Ectodermal cell (in vitro differentiated cells): ENCODE measurements around the gene HIVEP1.
A peak's percentile ranks its signal among the peaks of the same experiment; 100 is the strongest.

Experiments used
- H3K27ac ChIP-seq: 2 replicates; pipeline ENCODE4 v1.7.0; 2013; ENCODE audit warnings: mild to moderate bottlenecking, low read depth, low read length; ENCODE audit not compliant: insufficient read depth, poor library complexity, severe bottlenecking
- H3K27me3 ChIP-seq: 2 replicates; pipeline ENCODE4 v1.7.0; 2013; ENCODE audit warnings: mild to moderate bottlenecking, low read length; ENCODE audit not compliant: insufficient read depth, control insufficient read depth, poor library complexity, severe bottlenecking
- H3K36me3 ChIP-seq: one replicate; pipeline ENCODE4 v1.7.0; 2013; ENCODE audit warnings: low read length; ENCODE audit not compliant: control insufficient read depth, insufficient read depth
- H3K4me1 ChIP-seq: one replicate; pipeline ENCODE4 v1.7.0; 2013; ENCODE audit warnings: low read length; ENCODE audit not compliant: control insufficient read depth, insufficient read depth
- H3K4me3 ChIP-seq: 2 replicates; pipeline ENCODE4 v1.7.0; 2013; ENCODE audit warnings: low read depth, low read length, control low read depth; ENCODE audit not compliant: insufficient read depth
- H3K9me3 ChIP-seq: 2 replicates; pipeline ENCODE4 v1.7.0; 2013; ENCODE audit warnings: mild to moderate bottlenecking, low read length, moderate library complexity; ENCODE audit not compliant: control insufficient read depth
- WGBS, 2 experiments: methylation state at CpG; one replicate each; pipeline ENCODE4 v1.1.7; 2013; ENCODE audit warnings: missing lambda C conversion rate in 2 of 2; 5-methylcytosine and 5-hydroxymethylcytosine counted together

Gene HIVEP1

DNA sequence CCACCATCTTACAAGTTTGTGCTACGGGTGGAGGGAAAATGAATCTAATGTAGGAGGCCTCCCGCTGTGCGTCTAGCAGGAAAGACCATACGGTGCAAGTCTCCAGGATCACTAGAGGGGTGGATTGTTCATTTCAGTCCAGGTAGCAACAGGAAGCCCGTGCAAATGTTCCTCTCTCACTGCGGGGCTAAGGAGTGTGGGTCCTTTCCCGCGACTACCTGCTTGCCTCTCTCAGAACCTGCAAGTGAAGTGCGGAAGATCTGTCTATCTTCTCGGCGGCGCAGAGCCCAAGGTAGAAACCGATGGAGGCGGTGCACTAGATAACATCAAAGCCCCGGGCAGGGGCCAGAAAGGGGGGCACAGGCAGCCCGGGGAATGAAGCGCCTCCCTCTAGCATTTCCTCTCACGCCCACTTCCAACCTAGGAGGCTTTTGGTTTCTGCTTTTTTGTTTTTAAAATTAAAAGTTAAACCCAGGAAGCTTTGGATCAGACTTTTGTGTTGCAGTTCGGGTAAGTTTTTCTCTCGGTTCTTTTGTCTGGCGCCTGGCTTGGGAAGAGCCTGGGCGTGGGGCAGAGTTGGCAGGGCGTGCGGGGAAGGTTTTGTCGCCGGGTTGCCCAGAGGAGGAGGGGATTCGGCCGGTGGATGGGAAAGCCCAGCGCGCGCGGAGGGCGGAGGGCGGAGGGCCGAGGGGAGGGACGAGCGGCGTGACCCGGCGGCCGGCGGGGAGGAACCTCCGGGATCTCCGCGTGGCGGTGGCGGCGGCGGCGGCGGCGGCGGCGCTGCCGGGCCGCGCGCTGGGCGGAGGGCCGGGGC is 3.5 kb upstream of the HIVEP1 start:
- 1% methylated on average over 58 to 60 of the region's 60 CpGs for WGBS, 2 experiments
- peak overlapping the region; percentile 71 for H3K4me3 ChIP-seq
- peaks cover 17% of the 10 kb centered on the region for H3K4me1 ChIP-seq
- H3K27ac ChIP-seq: peak overlapping the region; percentile 85
- H3K36me3 ChIP-seq: no peaks in the 10 kb centered on the region
- no peaks in the 10 kb centered on the region for H3K9me3 ChIP-seq
- peaks cover 14% of the 10 kb centered on the region for H3K27me3 ChIP-seq

DNA sequence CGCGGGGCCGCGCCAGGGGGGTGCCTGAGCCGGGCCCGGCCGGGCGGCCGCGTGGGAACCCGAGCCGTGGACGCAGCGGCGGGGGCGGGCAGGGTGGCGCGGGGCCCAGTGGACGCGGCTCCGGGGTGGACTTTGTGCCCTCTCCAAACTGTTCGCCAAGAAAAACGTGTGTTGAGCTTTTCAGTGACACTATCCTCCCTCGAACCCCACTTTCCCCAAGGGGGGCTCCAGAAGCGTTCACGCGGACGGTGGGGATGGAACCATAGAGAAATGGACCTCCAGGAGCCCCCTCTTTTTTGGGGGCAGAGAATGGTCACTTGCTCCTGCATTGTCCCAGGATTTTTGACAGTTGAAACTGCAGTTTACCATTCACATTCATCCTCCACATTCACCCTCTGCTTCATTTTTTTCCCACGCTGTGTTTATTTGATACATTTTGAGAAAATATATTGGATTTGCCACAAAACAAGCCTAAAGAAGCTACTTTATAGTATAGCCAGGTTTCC is 2.9 kb upstream of the HIVEP1 start:
- Histone ChIP-seq H3K27ac (no peak overlapping the region), H3K4me1 (peaks cover 17% of the 10 kb centered on the region)
- 1% methylated on average over 28 to 29 of the region's 29 CpGs for WGBS, 2 experiments

DNA sequence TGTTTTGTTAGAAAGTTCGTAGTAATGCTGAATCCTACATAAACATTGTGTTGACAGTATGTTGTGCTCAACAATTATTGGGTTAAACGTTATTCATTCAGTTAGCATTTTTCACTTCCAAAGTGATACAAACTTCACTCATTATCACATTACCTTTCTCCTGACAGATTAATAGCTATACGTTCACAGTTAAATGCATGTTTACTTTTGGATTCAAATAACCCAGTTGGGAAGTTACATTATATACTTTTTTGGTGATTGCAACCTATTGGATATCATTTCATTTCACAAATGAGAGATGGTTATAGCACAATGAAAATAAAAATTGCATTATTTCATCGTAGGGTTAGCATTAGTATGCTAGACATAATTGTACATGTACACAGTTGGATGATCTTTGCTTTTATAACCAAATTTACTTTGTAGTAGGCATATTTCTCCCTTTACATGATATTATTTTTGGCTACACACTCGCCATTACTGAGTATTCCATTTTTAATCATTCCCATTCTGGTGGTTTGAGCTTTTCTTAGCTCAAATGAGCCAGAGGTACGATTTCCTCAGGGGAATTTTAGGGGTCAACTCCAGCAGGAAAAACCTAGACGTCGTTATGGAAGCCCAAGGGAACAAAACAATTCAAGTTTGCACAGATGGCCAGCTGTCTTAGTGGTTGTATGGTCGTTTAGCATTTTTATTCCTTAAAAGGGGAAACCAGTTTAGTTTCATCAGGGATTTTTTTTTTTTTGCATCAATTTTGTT is 2.1 kb upstream of the HIVEP1 start:
- peak overlapping the region; percentile 74 for H3K4me3 ChIP-seq
- no peaks in the 10 kb centered on the region for H3K9me3 ChIP-seq
- WGBS, 2 experiments: 6 to 20% methylated on average over 6 to 8 of the region's 9 CpGs
- H3K27me3 ChIP-seq: peaks cover 14% of the 10 kb centered on the region
- H3K4me1 ChIP-seq: peaks cover 17% of the 10 kb centered on the region
- H3K36me3 ChIP-seq: no peaks in the 10 kb centered on the region
- no peak overlapping the region for H3K27ac ChIP-seq

More for the DNA sequence above, 2.9 kb upstream of the HIVEP1 start:
- no peaks in the 10 kb centered on the region for H3K9me3 ChIP-seq
- H3K27me3 ChIP-seq: peaks cover 14% of the 10 kb centered on the region
- peak overlapping the region; percentile 71 for H3K4me3 ChIP-seq
- no peaks in the 10 kb centered on the region for H3K36me3 ChIP-seq

DNA sequence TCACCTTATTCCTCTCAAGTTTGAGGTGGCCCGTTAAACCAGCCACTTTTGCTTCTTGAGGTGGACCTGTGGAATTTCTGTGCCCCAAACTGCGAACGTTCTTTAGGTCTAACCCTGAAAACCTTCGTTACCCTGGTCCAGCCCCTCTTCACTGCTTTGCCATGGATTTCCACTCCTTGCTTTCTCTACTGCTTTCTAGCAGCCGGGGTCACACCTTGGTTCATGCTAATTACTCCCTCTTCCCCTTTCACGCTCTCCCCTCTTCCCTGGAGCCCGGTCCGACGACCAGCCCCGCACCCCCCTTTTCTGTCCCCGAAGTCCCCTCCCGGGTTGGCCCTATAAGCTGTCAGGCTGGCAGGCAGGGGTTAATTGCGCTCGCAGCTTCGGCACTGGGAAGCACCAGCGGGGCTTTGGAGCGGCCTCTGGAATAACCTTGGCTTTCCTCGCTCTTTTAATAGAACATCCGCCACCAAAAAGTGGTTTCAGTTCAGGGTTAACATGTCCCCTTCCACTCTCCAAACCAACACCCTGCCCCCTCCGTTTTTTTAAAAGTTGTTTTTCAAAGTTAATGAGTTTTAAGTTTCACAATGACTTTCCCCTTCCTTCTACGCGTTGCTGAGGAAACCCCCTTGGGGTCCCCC is 1.4 kb upstream of the HIVEP1 start:
- Histone ChIP-seq H3K4me1 (peaks cover 17% of the 10 kb centered on the region), H3K27ac (peak overlapping the region; percentile 78), H3K9me3 (no peaks in the 10 kb centered on the region), H3K4me3 (peak overlapping the region; percentile 74), H3K27me3 (peaks cover 14% of the 10 kb centered on the region), H3K36me3 (peaks cover 4% of the 10 kb centered on the region)
- 0 to 1% methylated on average over 19 of the region's 22 CpGs for WGBS, 2 experiments

DNA sequence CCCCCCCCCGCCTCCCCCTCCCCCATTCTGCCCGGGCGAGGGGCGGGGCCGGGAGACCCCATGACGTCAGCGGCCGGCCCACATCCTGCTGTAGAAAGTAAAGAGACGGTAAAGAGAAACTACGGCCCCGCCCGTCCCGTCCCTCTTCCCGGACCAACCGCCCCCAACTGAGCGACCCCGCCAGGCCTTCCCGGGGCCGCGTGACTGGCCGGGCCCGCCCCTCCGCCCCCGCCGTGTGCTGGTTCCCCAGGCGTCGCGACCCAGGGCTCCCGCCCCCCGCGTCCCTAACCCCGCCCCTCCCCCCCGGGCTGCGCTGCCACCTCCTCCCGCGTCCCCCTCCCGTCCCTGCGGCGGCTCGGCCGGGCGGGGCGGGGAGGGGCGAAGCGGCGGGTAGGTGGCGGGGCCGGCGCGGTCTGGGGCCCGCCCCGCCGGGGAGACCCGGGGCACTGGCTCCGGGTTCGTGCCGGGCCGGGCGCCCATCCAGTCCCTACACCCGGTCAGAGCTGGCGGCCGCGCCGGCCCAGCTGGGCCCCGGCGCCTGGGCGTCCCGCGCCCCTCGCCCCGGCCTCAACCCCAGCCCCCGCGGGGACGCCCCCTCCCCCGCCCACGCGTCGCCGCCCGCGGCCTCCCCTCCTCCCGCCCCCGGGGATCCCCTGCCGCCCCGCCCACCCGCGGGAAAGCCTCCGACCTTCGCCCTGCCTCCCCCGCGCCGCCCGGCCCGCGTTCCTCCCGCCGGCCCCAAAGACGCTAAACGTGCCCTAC is 655 bp upstream of the HIVEP1 start:
- no peaks in the 10 kb centered on the region for H3K9me3 ChIP-seq
- peaks cover 9% of the 10 kb centered on the region for H3K36me3 ChIP-seq
- H3K4me3 ChIP-seq: peak overlapping the region; percentile 74
- H3K27ac ChIP-seq: peak overlapping the region; percentile 36
- 0% methylated on average over 75 to 97 of the region's 99 CpGs for WGBS, 2 experiments
- peaks cover 14% of the 10 kb centered on the region for H3K27me3 ChIP-seq
- peaks cover 17% of the 10 kb centered on the region for H3K4me1 ChIP-seq

DNA sequence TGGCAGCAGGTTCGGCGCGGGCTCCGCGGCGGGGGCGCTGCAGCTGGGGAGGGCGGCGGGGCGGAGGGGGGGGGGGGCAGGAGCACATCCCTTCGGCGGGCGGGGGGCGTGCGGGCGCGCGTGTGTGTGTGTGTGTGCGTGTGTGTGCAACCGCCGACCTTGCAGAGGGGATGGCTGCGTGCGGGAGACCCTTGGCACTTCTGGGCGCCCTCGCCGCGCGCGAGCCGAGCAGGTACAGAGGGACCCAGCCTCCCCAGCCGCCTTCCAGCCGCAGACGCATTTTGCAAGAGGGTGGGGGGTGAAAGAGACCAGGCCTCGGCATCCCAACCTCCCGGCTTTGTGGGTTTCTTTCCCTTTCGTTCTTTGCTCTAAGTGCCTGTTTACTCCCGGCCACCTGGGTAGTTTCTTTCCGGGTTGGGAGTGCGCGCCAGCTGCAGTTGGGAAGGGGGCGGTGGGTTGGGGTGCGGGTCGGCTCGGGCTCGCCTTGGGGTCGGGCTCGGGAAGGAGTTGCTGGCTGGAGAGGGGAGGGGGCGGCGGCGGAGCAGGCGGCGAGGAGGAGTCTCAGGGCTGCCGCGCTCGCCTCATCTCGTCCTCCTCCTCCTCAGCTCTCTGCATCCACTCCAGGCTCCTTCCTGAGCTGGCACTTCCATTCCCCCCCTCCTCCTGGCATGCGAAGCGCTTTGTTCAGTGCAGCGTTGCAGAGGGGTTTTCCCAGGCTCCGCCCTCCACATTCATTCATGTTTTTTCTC is 620 bp downstream of the HIVEP1 start:
- H3K27me3 ChIP-seq: peaks cover 14% of the 10 kb centered on the region
- H3K4me1 ChIP-seq: peaks cover 14% of the 10 kb centered on the region
- H3K36me3 ChIP-seq: peaks cover 18% of the 10 kb centered on the region
- H3K9me3 ChIP-seq: no peaks in the 10 kb centered on the region
- peak overlapping the region; percentile 93 for H3K27ac ChIP-seq
- H3K4me3 ChIP-seq: peak overlapping the region; percentile 74
- 0% methylated on average over 49 to 50 of the region's 60 CpGs for WGBS, 2 experiments

DNA sequence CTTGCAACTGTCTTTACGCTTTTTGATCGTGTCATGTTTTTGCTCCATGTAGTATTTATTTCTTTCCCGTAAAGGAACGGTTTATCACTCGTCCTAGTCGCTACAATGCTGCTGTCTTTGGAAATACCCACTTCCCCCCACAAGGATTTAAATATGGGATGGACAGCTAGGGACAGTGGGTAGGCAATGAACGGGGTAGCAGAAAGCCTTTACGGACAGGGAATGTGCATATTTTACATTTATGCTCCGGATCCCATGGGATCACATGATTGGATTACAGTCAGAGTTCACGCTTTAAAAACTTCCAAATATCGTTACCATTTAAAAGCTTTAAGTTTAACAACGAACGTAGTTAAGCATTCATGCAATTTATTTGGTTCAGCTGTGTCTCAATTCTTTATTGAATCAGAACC is 1.2 kb downstream of the HIVEP1 start:
- Histone ChIP-seq H3K36me3 (peaks cover 18% of the 10 kb centered on the region), H3K4me3 (peak overlapping the region; percentile 74), H3K27me3 (peaks cover 14% of the 10 kb centered on the region), H3K4me1 (peaks cover 9% of the 10 kb centered on the region), H3K9me3 (no peaks in the 10 kb centered on the region), H3K27ac (peak overlapping the region; percentile 93)
- WGBS, 2 experiments: 1 to 3% methylated on average over 11 to 13 of the region's 13 CpGs

DNA sequence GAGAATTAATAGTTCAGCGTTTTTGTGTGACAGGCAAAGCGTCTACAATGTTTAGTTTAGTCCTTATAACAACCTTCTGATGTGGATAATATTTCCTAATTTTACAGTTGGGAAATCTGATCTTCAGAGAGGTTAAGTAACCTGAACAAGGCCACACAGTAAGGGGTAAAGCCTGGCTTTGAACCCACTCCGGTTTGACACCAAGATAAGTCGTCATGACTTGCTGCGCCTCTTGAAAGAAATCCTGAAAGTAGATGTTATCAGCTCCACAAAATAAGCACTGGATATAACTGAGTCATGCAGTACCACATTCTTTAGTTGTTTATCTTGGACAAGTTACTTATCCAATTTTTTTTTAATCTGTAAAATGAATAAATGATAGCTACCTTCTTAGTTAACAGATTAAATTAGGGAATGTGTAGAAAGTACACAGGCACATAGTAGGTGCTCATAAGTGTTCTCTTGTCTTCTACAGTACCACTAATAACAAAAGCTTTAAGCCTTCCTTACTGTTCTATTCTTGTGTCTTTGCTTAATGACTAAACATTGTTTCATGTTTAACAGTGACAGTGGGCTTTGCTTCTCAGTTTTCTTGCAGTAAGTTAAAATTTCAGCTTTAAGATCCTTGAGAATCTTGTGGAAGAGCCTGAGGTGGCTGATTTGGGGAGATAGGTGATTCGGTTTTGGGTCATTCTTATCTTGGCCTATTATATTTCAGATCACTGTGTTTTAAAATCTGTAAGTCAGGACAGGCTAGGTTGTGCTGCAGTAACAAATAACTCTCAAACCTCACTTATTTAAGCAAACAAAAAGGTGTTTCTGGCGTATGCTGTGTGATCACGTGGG is 2.1 kb downstream of the HIVEP1 start:
- 85 to 87% methylated on average over 6 to 8 of the region's 8 CpGs for WGBS, 2 experiments
- no peak overlapping the region for H3K27ac ChIP-seq
- H3K9me3 ChIP-seq: no peaks in the 10 kb centered on the region

More for the DNA sequence above, 2.1 kb downstream of the HIVEP1 start:
- Histone ChIP-seq H3K27me3 (peaks cover 13% of the 10 kb centered on the region), H3K36me3 (peaks cover 18% of the 10 kb centered on the region), H3K4me1 (peaks cover 9% of the 10 kb centered on the region), H3K4me3 (peak overlapping the region; percentile 74)
